T-cell (primary cell): ENCODE measurements around the gene AFDN. TPM values are rescaled to one million over a fixed set of nuclear protein-coding genes. Genes with fewer than 3 reads are reported as not detected.

Experiments
- ATAC-seq, 4 experiments: fragments of 200-7000 bp in 3 of 4; fragments of 150-1000 bp in 1 of 4; cut with Tn5 transposase; replicated peaks in 1 of 4; 1 replicate in 3 of 4; 2 replicates in 1 of 4; pipeline ENCODE4 v1.10.0; 2021; ENCODE audit warnings: moderate library complexity in 3 of 4, mild to moderate bottlenecking in 2 of 4, moderate number of reproducible peaks in 1 of 4
- CTCF ChIA-PET, 2 donors: fragments of 300-600 bp; sonication (Branson Sonifier 250); formaldehyde crosslinking; loops; one replicate each; lab custom pipeline; 2022; ENCODE audit warnings: antibody characterized with exemption in 2 of 2; lab: Charles Lee
- POLR2A ChIA-PET, 2 donors: fragments of 300-600 bp; sonication (Branson Sonifier 250); formaldehyde crosslinking; loops; one replicate each; lab custom pipeline; 2022; ENCODE audit warnings: antibody characterized with exemption in 2 of 2; lab: Charles Lee
- DNase-seq, 35 experiments: peaks; one replicate each; pipeline versions ENCODE4 v3.0.0 to v3.0.0-alpha.2; 2013 to 2023
- H3K27ac ChIP-seq: one replicate; pipeline ENCODE4 v1.5.1; 2013; ENCODE audit warnings: low read length
- H3K27me3 ChIP-seq, 2 experiments: replicated peaks in 1 of 2; 1 replicate in 1 of 2; 2 replicates in 1 of 2; pipeline versions ENCODE4 v1.6.1 to v1.7.0; 2013; ENCODE audit warnings: low read length in 1 of 2, mixed read lengths in 1 of 2; ENCODE audit not compliant: control insufficient read depth in 2 of 2, insufficient read depth in 2 of 2; ENCODE audit errors: extremely low read depth in 1 of 2
- H3K36me3 ChIP-seq, 2 donors: 1 replicate in 1 of 2; 2 replicates in 1 of 2; pipeline versions ENCODE4 v1.6.1 to v1.7.0; 2013; ENCODE audit warnings: low read length in 1 of 2; ENCODE audit not compliant: control insufficient read depth in 2 of 2, insufficient read depth in 1 of 2; ENCODE audit errors: extremely low read depth in 1 of 2
- H3K4me1 ChIP-seq, 2 experiments: 1 replicate in 1 of 2; 2 replicates in 1 of 2; pipeline versions ENCODE4 v1.6.1 to v1.7.0; 2013; ENCODE audit warnings: low read length in 2 of 2, mixed read lengths in 1 of 2; ENCODE audit not compliant: insufficient read depth in 2 of 2, control insufficient read depth in 1 of 2; ENCODE audit errors: extremely low read depth in 1 of 2
- H3K4me3 ChIP-seq, 2 donors: 1 replicate in 1 of 2; 2 replicates in 1 of 2; pipeline versions ENCODE4 v1.5.1 to v1.7.0; 2013; ENCODE audit warnings: mild to moderate bottlenecking in 2 of 2, low read length in 1 of 2, moderate library complexity in 1 of 2; ENCODE audit not compliant: control insufficient read depth in 1 of 2; ENCODE audit errors: extremely low read depth in 1 of 2
- H3K9me3 ChIP-seq: 2 replicates; pipeline ENCODE4 v1.7.0; 2013
- H3K27ac Mint-ChIP-seq, 2 donors: one replicate each; pipeline ENCODE4 v1.8.0; 2020 to 2021; ENCODE audit warnings: mild to moderate bottlenecking in 2 of 2, mixed read lengths in 2 of 2
- H3K27me3 Mint-ChIP-seq, 2 donors: one replicate each; pipeline ENCODE4 v1.8.0; 2021 to 2022; ENCODE audit warnings: mixed read lengths in 2 of 2
- H3K36me3 Mint-ChIP-seq: one replicate; pipeline ENCODE4 v1.8.0; 2021; ENCODE audit warnings: mixed read lengths
- H3K4me1 Mint-ChIP-seq, 3 donors: one replicate each; pipeline ENCODE4 v1.8.0; 2020 to 2022; ENCODE audit warnings: mixed read lengths in 3 of 3, mild to moderate bottlenecking in 1 of 3
- H3K4me3 Mint-ChIP-seq, 3 donors: one replicate each; pipeline ENCODE4 v1.8.0; 2020 to 2022; ENCODE audit warnings: mild to moderate bottlenecking in 3 of 3, mixed read lengths in 3 of 3, moderate library complexity in 3 of 3
- H3K9me3 Mint-ChIP-seq, 3 donors: one replicate each; pipeline ENCODE4 v1.8.0; 2020 to 2022; ENCODE audit warnings: mixed read lengths in 3 of 3
- WGBS: methylation state at CpG from one replicate; pipeline ENCODE4 v1.1.5; 2013; ENCODE audit warnings: missing lambda C conversion rate; ENCODE audit not compliant: insufficient coverage; 5-methylcytosine and 5-hydroxymethylcytosine counted together
- total RNA-seq, 35 experiments: library from RNA in 6 of 35; stranded (reverse) in 6 of 35; fragments of 120-200 nt in 1 of 35; gene quantifications; one replicate each; pipeline versions ENCODE4 v1.2.1 to v1.2.4 and lab custom pipeline; 2013 to 2026

AFDN gene
- total RNA-seq, 5 donors from 2014 or later (not counting 1 experiment from before 2014, with no cell fraction given), result 10.6 to 30.3 (median 20.7) TPM

GRCh38 chr6:167781066-167781767 is 45.5 kb upstream of the AFDN start:
- Mint-ChIP-seq H3K4me3 (no peak overlapping the region), H3K4me1 (no peaks in the 10 kb centered on the region), H3K27ac (no peak overlapping the region), H3K36me3 (no peaks in the 10 kb centered on the region), H3K27me3 (peaks cover 6 to 20% of the 10 kb centered on the region in 2 donors), H3K9me3 (no peaks in the 10 kb centered on the region)
- Histone ChIP-seq H3K27me3 (peaks cover 0 to 24% of the 10 kb centered on the region in 2 experiments), H3K4me1 (no peaks in the 10 kb centered on the region), H3K9me3 (no peaks in the 10 kb centered on the region), H3K4me3 (no peak overlapping the region), H3K27ac (no peak overlapping the region), H3K36me3 (no peaks in the 10 kb centered on the region)
- DNase-seq (no peak), ATAC-seq (no peak)
- 58% methylated on average over 9 of the region's 15 CpGs for WGBS
- ChIA-PET CTCF (no interaction called here), POLR2A (no interaction called here)

GRCh38 chr6:167781868-167782267 is 44.8 kb upstream of the AFDN start:
- no peaks in the 10 kb centered on the region for H3K9me3 ChIP-seq
- Mint-ChIP-seq H3K4me3 (no peak overlapping the region), H3K27ac (no peak overlapping the region), H3K27me3 (peaks cover 6 to 16% of the 10 kb centered on the region in 2 donors), H3K9me3 (no peaks in the 10 kb centered on the region), H3K36me3 (no peaks in the 10 kb centered on the region), H3K4me1 (no peaks in the 10 kb centered on the region)
- no peak for DNase-seq
- no peaks in the 10 kb centered on the region for H3K36me3 ChIP-seq
- H3K27ac ChIP-seq, result no peak overlapping the region
- WGBS, result 100% methylated on average over 1 of the region's 9 CpGs
- H3K27me3 ChIP-seq, result peaks cover 0 to 21% of the 10 kb centered on the region in 2 experiments
- ChIA-PET CTCF (no interaction called here), POLR2A (no interaction called here)
- no peak for ATAC-seq
- H3K4me3 ChIP-seq, result no peak overlapping the region
- no peaks in the 10 kb centered on the region for H3K4me1 ChIP-seq

GRCh38 chr6:167782698-167783517 is 43.8 kb upstream of the AFDN start:
- Histone ChIP-seq H3K4me3 (no peak overlapping the region), H3K9me3 (no peaks in the 10 kb centered on the region), H3K36me3 (no peaks in the 10 kb centered on the region), H3K4me1 (no peaks in the 10 kb centered on the region), H3K27me3 (peaks cover 0 to 19% of the 10 kb centered on the region in 2 experiments), H3K27ac (no peak overlapping the region)
- POLR2A ChIA-PET, result no interaction called here
- Mint-ChIP-seq H3K4me1 (no peaks in the 10 kb centered on the region), H3K4me3 (no peak overlapping the region), H3K36me3 (no peaks in the 10 kb centered on the region), H3K9me3 (no peaks in the 10 kb centered on the region), H3K27me3 (peaks cover 6 to 16% of the 10 kb centered on the region in 2 donors), H3K27ac (no peak overlapping the region)
- ATAC-seq, result no peak
- WGBS, result 88% methylated on average over 2 of the region's 4 CpGs
- CTCF ChIA-PET, result no interaction called here
- DNase-seq, result no peak

GRCh38 chr6:167786853-167787675 is 39.6 kb upstream of the AFDN start:
- CTCF ChIA-PET, result no interaction called here
- Mint-ChIP-seq H3K4me3 (no peak overlapping the region), H3K27me3 (peaks cover 7 to 9% of the 10 kb centered on the region in 2 donors), H3K9me3 (no peaks in the 10 kb centered on the region), H3K36me3 (no peaks in the 10 kb centered on the region), H3K4me1 (no peaks in the 10 kb centered on the region), H3K27ac (no peak overlapping the region)
- no peaks in the 10 kb centered on the region for H3K9me3 ChIP-seq
- H3K4me3 ChIP-seq, result no peak overlapping the region
- POLR2A ChIA-PET, result no interaction called here
- H3K27me3 ChIP-seq, result peaks cover 0 to 14% of the 10 kb centered on the region in 2 experiments
- H3K4me1 ChIP-seq, result no peaks in the 10 kb centered on the region
- no peaks in the 10 kb centered on the region for H3K36me3 ChIP-seq
- ATAC-seq, result no peak
- no peak for DNase-seq
- 82% methylated on average over 7 of the region's 10 CpGs for WGBS
- no peak overlapping the region for H3K27ac ChIP-seq

GRCh38 chr6:167787896-167788562 is 38.7 kb upstream of the AFDN start:
- CTCF ChIA-PET, result no interaction called here
- Histone ChIP-seq H3K4me1 (no peaks in the 10 kb centered on the region), H3K27ac (no peak overlapping the region), H3K4me3 (no peak overlapping the region), H3K36me3 (no peaks in the 10 kb centered on the region), H3K27me3 (peaks cover 0 to 16% of the 10 kb centered on the region in 2 experiments), H3K9me3 (no peaks in the 10 kb centered on the region)
- POLR2A ChIA-PET, result no interaction called here
- Mint-ChIP-seq H3K4me3 (no peak overlapping the region), H3K9me3 (no peaks in the 10 kb centered on the region), H3K27me3 (peaks cover 11 to 16% of the 10 kb centered on the region in 2 donors), H3K36me3 (no peaks in the 10 kb centered on the region), H3K27ac (no peak overlapping the region), H3K4me1 (no peaks in the 10 kb centered on the region)
- ATAC-seq, result no peak
- 87% methylated on average over 14 of the region's 23 CpGs for WGBS
- DNase-seq, result no peak

GRCh38 chr6:167788563-167788903 is 38.2 kb upstream of the AFDN start:
- Histone ChIP-seq H3K9me3 (no peaks in the 10 kb centered on the region), H3K27ac (no peak overlapping the region), H3K4me1 (no peaks in the 10 kb centered on the region), H3K36me3 (no peaks in the 10 kb centered on the region), H3K4me3 (no peak overlapping the region), H3K27me3 (peaks cover 0 to 16% of the 10 kb centered on the region in 2 experiments)
- 100% methylated on average over 1 of the region's 2 CpGs for WGBS
- H3K36me3 Mint-ChIP-seq, result no peaks in the 10 kb centered on the region
- H3K27me3 Mint-ChIP-seq, result peaks cover 14 to 19% of the 10 kb centered on the region in 2 donors
- H3K4me1 Mint-ChIP-seq, result no peaks in the 10 kb centered on the region
- H3K27ac Mint-ChIP-seq, result no peak overlapping the region
- ATAC-seq (no peak), DNase-seq (no peak)
- ChIA-PET CTCF (no interaction called here), POLR2A (no interaction called here)
- no peaks in the 10 kb centered on the region for H3K9me3 Mint-ChIP-seq
- H3K4me3 Mint-ChIP-seq, result no peak overlapping the region
